HepG2 (cell line): ENCODE data around the gene NPC1. TPM values are rescaled to one million over a fixed set of nuclear protein-coding genes. Genes with fewer than 3 reads are reported as not detected.
"Not testable (repeated sequence)": the region's sequence is repeated elsewhere in the genome, so short reads cannot be mapped to it uniquely, and the experiment has no call there.

Experiments
- ATAC-seq: fragments of 200-7000 bp; cut with Tn5 transposase; 3 replicates; pipeline ENCODE4 v1.9.1; 2020; ENCODE audit warnings: mild to moderate bottlenecking, moderate library complexity
- BruUV-seq: library from RNA; stranded (reverse); fragments of 400-500 nt; replicated peaks from 2 replicates; lab custom pipeline; 2021; lab: Mats Ljungman, UMichigan
- CTCF ChIA-PET: fragments of 300-600 bp; formaldehyde crosslinking; extraction: SDS; loops from one replicate; lab custom pipeline; 2021; ENCODE audit warnings: low total read pairs, inconsistent platforms, low intra/inter-chr PET ratio; lab: Yijun Ruan, JAX
- POLR2A ChIA-PET: fragments of 350-600 bp; sonication (Branson Sonifier 250); formaldehyde crosslinking; loops from one replicate; lab custom pipeline; 2020; ENCODE audit warnings: antibody characterized with exemption, inconsistent platforms; lab: Yijun Ruan, JAX
- DNase-seq: peaks from one replicate; pipeline ENCODE4 v3.0.0-alpha.2; 2015; ENCODE audit warnings: low spot score
- FAIRE-seq: peaks from 3 replicates; lab custom pipeline; 2011; peaks lifted over from hg19 to GRCh38; lab: Jason Lieb, UNC
- H2AFZ ChIP-seq: one replicate; pipeline ENCODE4 v1.6.1; 2011; ENCODE audit warnings: low read length, inconsistent platforms
- H3K27ac ChIP-seq: fragments of 300-600 bp; 3 replicates; pipeline ENCODE4 v1.8.0; 2011; ENCODE audit warnings: mixed run types, mild to moderate bottlenecking, mixed read lengths, low read length, inconsistent platforms; ENCODE audit not compliant: insufficient read depth; ENCODE audit errors: extremely low read length
- H3K27me3 ChIP-seq, 2 experiments: fragments of 200-600 bp in 1 of 2; 2 replicates in 1 of 2; 3 replicates in 1 of 2; pipeline versions ENCODE4 v1.6.0 to v1.8.0; 2011; ENCODE audit warnings: low read length in 2 of 2, mild to moderate bottlenecking in 2 of 2, moderate library complexity in 2 of 2, inconsistent platforms in 1 of 2; ENCODE audit not compliant: insufficient read depth in 2 of 2, control insufficient read depth in 1 of 2
- H3K36me3 ChIP-seq, 2 experiments: fragments of 200-600 bp in 1 of 2; replicated peaks in 1 of 2; 2 replicates in 1 of 2; 3 replicates in 1 of 2; pipeline versions ENCODE4 v1.5.1 to v1.8.0; 2011; ENCODE audit warnings: low read length in 2 of 2, inconsistent platforms in 1 of 2; ENCODE audit not compliant: insufficient read depth in 2 of 2, control insufficient read depth in 1 of 2
- H3K4me1 ChIP-seq: 2 replicates; pipeline ENCODE4 v1.5.1; 2012; ENCODE audit warnings: low read length, inconsistent platforms; ENCODE audit not compliant: insufficient read depth
- H3K4me2 ChIP-seq: 2 replicates; pipeline ENCODE4 v1.6.0; 2011; ENCODE audit warnings: low read depth, low read length, inconsistent platforms
- H3K4me3 ChIP-seq, 3 experiments: fragments of 200-600 bp in 1 of 3; sonication (generic), shearing (Covaris generic) in 1 of 3; replicated peaks in 1 of 3; 2 replicates each; pipeline ENCODE4 v1.5.1; 2011 to 2016; ENCODE audit warnings: low read length in 3 of 3, inconsistent platforms in 2 of 3, low read depth in 2 of 3, mild to moderate bottlenecking in 2 of 3, control low read depth in 1 of 3, mixed read lengths in 1 of 3; ENCODE audit not compliant: insufficient read depth in 1 of 3
- H3K79me2 ChIP-seq: one replicate; pipeline ENCODE4 v1.6.1; 2011; ENCODE audit warnings: low read length, inconsistent platforms; ENCODE audit not compliant: insufficient read depth
- H3K9ac ChIP-seq: 2 replicates; pipeline ENCODE4 v1.6.0; 2011; ENCODE audit warnings: mild to moderate bottlenecking, low read depth, low read length, inconsistent platforms; ENCODE audit not compliant: insufficient read depth
- H3K9me3 ChIP-seq: 2 replicates; pipeline ENCODE4 v1.5.1; 2012; ENCODE audit warnings: mild to moderate bottlenecking, low read length
- H4K20me1 ChIP-seq: 2 replicates; pipeline ENCODE4 v1.6.0; 2011; ENCODE audit warnings: inconsistent platforms, mild to moderate bottlenecking, low read length, moderate library complexity; ENCODE audit not compliant: insufficient read depth
- ATF7 ChIP-seq, 2 experiments: fragments of 450-650 bp in 1 of 2; sonication (generic) in 1 of 2; formaldehyde crosslinking in 1 of 2; IDR thresholded peaks; 2 replicates each; pipeline versions ENCODE4 v1.4.0 to v1.6.1; 2016 to 2020; ENCODE audit warnings: antibody characterized with exemption in 1 of 2, mild to moderate bottlenecking in 1 of 2, missing genetic modification reagents in 1 of 2
- SMC3 ChIP-seq: IDR thresholded peaks from 2 replicates; pipeline ENCODE4 v1.6.1; 2011; ENCODE audit warnings: low read length, improper control_type of control experiment
- ZMAT3 ChIP-seq: sonication (generic); formaldehyde crosslinking; conservative IDR thresholded peaks from 2 replicates; pipeline ENCODE4 v1.7.0; 2021; ENCODE audit warnings: missing genetic modification reagents
- ZSCAN20 ChIP-seq: sonication (generic); formaldehyde crosslinking; IDR thresholded peaks from 2 replicates; pipeline ENCODE4 v1.4.0; 2020; ENCODE audit warnings: missing genetic modification reagents, mild to moderate bottlenecking, borderline replicate concordance
- WGBS: methylation state at CpG from one replicate; pipeline ENCODE4 v1.1.6; 2017; ENCODE audit warnings: low lambda C conversion rate; 5-methylcytosine and 5-hydroxymethylcytosine counted together
- in situ Hi-C: cut with HindIII; loops from 2 replicates; pipeline ENCODE4 v1.10.0; 2017; ENCODE audit warnings: low pct_unique_long_range_greater_than_20kb; ENCODE audit not compliant: extremely low pct_ligation_motif_present
- intact Hi-C: fragments of 100-400 bp; cut with micrococcal nuclease; formaldehyde crosslinking; loops from one replicate; pipeline ENCODE4 v1.10.0; 2022; ENCODE audit not compliant: unreplicated experiment
- polyA plus RNA-seq, 8 experiments: library from polyadenylated mRNA; depleted of rRNA in 3 of 8; stranded (reverse) in 7 of 8; unstranded in 1 of 8; fragments of >200 nt; fragmentation: Illumina TruSeq in 4 of 8; extraction: Trizol in 4 of 8; gene quantifications; 2 replicates each; pipeline versions ENCODE4 v1.2.1 to v1.2.3, GENCODE V29; 2011 to 2016; ENCODE audit warnings: low read depth in 4 of 8, missing spikeins in 1 of 8, mixed read lengths in 1 of 8; ENCODE audit not compliant: insufficient read depth in 1 of 8
- total RNA-seq, 5 experiments: library from RNA; depleted of rRNA; stranded (reverse); fragments of >200 nt; fragmentation: Illumina TruSeq; extraction: Trizol; gene quantifications; 2 replicates each; pipeline ENCODE4 v1.2.3, GENCODE V29; 2016; ENCODE audit warnings: low read depth in 1 of 5
- TF ChIP-seq, protein P1 (sequence below): sonication (generic); formaldehyde crosslinking; IDR thresholded peaks from 2 replicates; pipeline ENCODE4 v1.4.0; 2020; ENCODE audit warnings: missing genetic modification reagents, mild to moderate bottlenecking, borderline replicate concordance

NPC1 gene
- total and polyA plus RNA-seq, 2 of the 13 experiments (the other 11 are each of a cell fraction or from before 2014, with no cell fraction given), result 46.5 to 114 TPM

DNA sequence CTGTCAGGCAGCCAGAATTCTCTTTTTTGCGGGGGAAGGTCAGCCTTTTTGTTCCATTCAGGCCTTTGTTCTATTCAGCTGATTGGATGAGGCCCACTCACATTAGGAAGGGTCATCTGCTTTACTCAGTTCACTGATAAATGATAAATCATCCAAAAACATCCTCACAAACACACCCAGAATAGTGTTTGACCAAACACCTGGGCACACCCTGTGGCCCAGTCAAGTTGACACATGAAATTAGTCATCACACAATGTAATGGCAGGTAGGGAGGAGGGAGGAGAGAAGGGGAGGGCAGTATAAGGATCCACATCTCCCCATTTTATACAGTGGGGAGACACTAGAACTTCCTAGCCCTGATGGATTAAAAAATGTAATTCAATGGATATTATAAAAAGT, 91.3 kb downstream of the NPC1 start:
- Histone ChIP-seq H3K4me1 (peaks cover 11% of the 10 kb centered on the region), H2AFZ (no peak overlapping the region), H3K36me3 (no peaks in the 10 kb centered on the region), H3K27me3 (no peaks in the 10 kb centered on the region), H3K4me2 (no peak overlapping the region), H3K9ac (no peak overlapping the region), H3K79me2 (no peaks in the 10 kb centered on the region), H3K9me3 (no peaks in the 10 kb centered on the region), H4K20me1 (no peaks in the 10 kb centered on the region), H3K27ac (no peak overlapping the region), H3K4me3 (no peak overlapping the region)
- BruUV-seq, result no TSS peak
- ChIA-PET CTCF (no interaction called here), POLR2A (no interaction called here)
- in situ Hi-C loops (no loop called here), intact Hi-C loops (loop anchor here (5.0 kb wide), 1 partner anchor 317 kb away; no protein-coding TSS in a partner anchor)
- ATAC-seq (no peak), FAIRE-seq (no peak), DNase-seq (no peak)
- TF ChIP-seq, protein P1, sequence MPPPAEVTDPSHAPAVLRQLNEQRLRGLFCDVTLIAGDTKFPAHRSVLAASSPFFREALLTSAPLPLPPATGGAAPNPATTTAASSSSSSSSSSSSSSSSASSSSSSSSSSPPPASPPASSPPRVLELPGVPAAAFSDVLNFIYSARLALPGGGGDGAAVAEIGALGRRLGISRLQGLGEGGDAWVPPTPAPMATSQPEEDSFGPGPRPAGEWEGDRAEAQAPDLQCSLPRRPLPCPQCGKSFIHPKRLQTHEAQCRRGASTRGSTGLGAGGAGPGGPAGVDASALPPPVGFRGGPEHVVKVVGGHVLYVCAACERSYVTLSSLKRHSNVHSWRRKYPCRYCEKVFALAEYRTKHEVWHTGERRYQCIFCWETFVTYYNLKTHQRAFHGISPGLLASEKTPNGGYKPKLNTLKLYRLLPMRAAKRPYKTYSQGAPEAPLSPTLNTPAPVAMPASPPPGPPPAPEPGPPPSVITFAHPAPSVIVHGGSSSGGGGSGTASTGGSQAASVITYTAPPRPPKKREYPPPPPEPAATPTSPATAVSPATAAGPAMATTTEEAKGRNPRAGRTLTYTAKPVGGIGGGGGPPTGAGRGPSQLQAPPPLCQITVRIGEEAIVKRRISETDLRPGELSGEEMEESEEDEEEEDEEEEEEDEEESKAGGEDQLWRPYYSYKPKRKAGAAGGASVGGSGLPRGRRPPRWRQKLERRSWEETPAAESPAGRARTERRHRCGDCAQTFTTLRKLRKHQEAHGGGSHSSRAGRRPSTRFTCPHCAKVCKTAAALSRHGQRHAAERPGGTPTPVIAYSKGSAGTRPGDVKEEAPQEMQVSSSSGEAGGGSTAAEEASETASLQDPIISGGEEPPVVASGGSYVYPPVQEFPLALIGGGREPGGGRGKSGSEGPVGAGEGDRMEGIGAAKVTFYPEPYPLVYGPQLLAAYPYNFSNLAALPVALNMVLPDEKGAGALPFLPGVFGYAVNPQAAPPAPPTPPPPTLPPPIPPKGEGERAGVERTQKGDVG (CRISPR knock-in tag), result no peak
- TF ChIP-seq SMC3, result no peak
- no peak for TF ChIP-seq ZMAT3
- 73% methylated on average over 1 of the region's 1 CpG for WGBS

DNA sequence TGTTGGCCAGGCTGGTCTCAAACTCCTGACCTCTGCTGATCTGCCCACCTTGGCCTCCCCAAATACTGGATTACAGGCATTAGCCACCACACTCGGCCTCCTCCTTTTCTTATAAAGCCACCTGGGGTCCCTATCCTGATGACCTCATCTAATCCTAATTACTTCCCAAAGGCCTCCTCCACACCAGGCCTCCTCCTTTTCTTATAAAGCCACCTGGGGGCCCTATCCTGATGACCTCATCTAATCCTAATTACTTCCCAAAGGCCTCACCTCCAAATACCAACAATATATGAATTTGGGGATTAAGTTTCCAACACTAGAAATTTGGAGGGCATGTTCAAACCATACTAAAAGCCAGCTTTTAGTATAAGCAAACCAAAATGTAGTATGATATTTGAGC, 92.7 kb downstream of the NPC1 start:
- POLR2A ChIA-PET, result no interaction called here
- no peak overlapping the region for H3K4me2 ChIP-seq
- peak; percentile 71 for TF ChIP-seq ATF7 (IDR thresholded peaks at IDR 0.05)
- no peak for TF ChIP-seq ATF7 (CRISPR knock-in tag; IDR thresholded peaks at IDR 0.05)
- no peak for TF ChIP-seq ZSCAN20 (CRISPR knock-in tag)
- no peak for FAIRE-seq
- H4K20me1 ChIP-seq, result no peaks in the 10 kb centered on the region
- intact Hi-C loops, result no loop called here
- no peaks in the 10 kb centered on the region for H3K36me3 ChIP-seq
- 6% methylated on average over 1 of the region's 1 CpG for WGBS
- H3K27ac ChIP-seq, result no peak overlapping the region
- H2AFZ ChIP-seq, result no peak overlapping the region
- no peaks in the 10 kb centered on the region for H3K9me3 ChIP-seq
- ATAC-seq, result no peak
- no peak for DNase-seq
- H3K79me2 ChIP-seq, result no peaks in the 10 kb centered on the region
- CTCF ChIA-PET, result no interaction called here
- in situ Hi-C loops, result no loop called here
- H3K9ac ChIP-seq, result no peak overlapping the region
- H3K27me3 ChIP-seq, result no peaks in the 10 kb centered on the region
- peaks cover 3% of the 10 kb centered on the region for H3K4me1 ChIP-seq
- H3K4me3 ChIP-seq, result no peak overlapping the region
- no TSS peak for BruUV-seq

DNA sequence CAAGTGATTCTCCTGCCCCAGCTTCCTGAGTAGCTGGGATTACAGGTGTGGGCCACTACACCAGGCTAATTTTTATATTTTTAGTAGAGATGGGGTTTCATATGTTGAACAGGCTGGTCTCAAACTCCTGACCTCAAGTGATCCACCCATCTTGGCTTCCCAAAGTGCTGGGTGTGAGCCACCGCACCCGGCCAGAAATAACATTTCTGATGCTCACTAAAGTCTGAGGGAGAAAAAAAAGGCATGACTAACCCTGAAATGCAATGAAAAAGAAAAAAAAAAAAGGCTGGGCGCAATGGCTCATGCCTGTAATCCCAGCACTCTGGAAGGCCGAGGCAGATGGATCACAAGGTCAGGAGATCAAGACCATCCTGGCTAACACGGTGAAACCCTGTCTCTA, 96.7 kb downstream of the NPC1 start:
- intact Hi-C loops, CTCF ChIA-PET, H3K27me3 ChIP-seq, H3K9me3 ChIP-seq, FAIRE-seq, in situ Hi-C loops, H3K4me2 ChIP-seq, DNase-seq, H3K36me3 ChIP-seq, H3K79me2 ChIP-seq, H3K4me3 ChIP-seq, ATAC-seq, H3K9ac ChIP-seq, H3K27ac ChIP-seq, H4K20me1 ChIP-seq, BruUV-seq, H2AFZ ChIP-seq: not testable (repeated sequence)
- POLR2A ChIA-PET, result interaction anchor here (0.7 kb wide), 1 partner anchor 29 kb away, joined by 3 read pairs; no protein-coding TSS in a partner anchor
- peaks cover 26% of the 10 kb centered on the region for H3K4me1 ChIP-seq
- WGBS, result 72% methylated on average over 5 of the region's 5 CpGs
